ENCODE measurements around the gene SS18L1.

DNA sequence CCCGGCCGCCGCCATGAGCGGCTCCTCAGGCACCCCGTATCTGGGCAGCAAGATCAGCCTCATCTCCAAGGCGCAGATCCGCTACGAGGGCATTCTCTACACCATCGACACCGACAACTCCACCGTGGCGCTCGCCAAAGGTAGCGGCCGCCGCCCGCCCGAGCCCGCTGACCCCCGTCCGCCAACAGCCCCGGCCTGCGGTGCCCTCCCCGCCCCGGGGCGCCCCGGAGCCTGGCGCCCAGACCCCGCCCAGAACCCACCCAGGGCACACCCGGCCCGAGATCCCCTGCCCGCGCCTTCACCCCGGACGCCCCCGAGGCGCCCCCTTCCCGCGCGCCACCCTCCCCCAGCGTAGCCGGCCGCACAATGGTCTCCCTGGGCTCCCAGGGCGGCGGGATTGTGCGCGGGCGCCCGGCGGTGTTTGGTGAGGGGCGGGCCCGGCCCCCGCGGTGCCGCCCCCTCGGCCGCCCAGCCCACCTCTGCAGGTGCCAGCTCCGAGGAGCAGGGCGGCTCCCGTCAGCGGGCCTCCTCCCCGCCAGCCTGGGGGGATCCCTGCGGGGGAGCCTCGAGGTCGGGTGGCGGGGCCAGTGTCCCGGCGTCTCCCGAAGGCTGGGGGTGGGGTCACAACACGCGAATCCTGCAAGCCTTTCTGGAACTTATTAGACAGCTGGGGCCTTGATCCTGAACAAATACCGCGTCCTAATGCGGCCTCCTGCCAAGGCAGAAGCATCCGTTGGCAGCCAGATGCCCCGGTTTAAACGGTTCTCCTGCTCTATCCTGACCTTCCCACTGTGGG is 20.7 kb upstream of the SS18L1 start:
- TF ChIP-seq, protein P1, sequence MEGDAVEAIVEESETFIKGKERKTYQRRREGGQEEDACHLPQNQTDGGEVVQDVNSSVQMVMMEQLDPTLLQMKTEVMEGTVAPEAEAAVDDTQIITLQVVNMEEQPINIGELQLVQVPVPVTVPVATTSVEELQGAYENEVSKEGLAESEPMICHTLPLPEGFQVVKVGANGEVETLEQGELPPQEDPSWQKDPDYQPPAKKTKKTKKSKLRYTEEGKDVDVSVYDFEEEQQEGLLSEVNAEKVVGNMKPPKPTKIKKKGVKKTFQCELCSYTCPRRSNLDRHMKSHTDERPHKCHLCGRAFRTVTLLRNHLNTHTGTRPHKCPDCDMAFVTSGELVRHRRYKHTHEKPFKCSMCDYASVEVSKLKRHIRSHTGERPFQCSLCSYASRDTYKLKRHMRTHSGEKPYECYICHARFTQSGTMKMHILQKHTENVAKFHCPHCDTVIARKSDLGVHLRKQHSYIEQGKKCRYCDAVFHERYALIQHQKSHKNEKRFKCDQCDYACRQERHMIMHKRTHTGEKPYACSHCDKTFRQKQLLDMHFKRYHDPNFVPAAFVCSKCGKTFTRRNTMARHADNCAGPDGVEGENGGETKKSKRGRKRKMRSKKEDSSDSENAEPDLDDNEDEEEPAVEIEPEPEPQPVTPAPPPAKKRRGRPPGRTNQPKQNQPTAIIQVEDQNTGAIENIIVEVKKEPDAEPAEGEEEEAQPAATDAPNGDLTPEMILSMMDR (IDR thresholded peaks at IDR 0.05): no peak
- TF ChIP-seq POLR2A (IDR thresholded peaks at IDR 0.05) (no peak), EP300 (IDR thresholded peaks at IDR 0.05) (no peak)
